NB4 (cell line): Measurements from ENCODE around the gene MED29.

Source experiments
- DNase-seq: peaks from one replicate; pipeline ENCODE4 v3.0.0; 2010; ENCODE audit warnings: low read depth
- H3K4me3 ChIP-seq: one replicate; pipeline ENCODE4 v1.5.1; 2011; ENCODE audit warnings: mild to moderate bottlenecking, low read depth, low read length, moderate library complexity
- MYC ChIP-seq: IDR thresholded peaks from 2 replicates; pipeline ENCODE4 v1.6.1; 2011; ENCODE audit warnings: low read depth, low read length
- POLR2A ChIP-seq: IDR thresholded peaks from 2 replicates; pipeline ENCODE4 v1.6.1; 2011; ENCODE audit warnings: mild to moderate bottlenecking; ENCODE audit not compliant: insufficient read length; ENCODE audit errors: extremely low read depth
- TF ChIP-seq, protein P1 (sequence below): IDR thresholded peaks from one replicate; pipeline ENCODE4 v1.5.1; 2012; ENCODE audit warnings: low read depth, low read length
- TF ChIP-seq, protein P2 (sequence below): IDR thresholded peaks from 2 replicates; pipeline ENCODE4 v1.6.1; 2011; ENCODE audit warnings: low read depth, low read length

Gene MED29

DNA sequence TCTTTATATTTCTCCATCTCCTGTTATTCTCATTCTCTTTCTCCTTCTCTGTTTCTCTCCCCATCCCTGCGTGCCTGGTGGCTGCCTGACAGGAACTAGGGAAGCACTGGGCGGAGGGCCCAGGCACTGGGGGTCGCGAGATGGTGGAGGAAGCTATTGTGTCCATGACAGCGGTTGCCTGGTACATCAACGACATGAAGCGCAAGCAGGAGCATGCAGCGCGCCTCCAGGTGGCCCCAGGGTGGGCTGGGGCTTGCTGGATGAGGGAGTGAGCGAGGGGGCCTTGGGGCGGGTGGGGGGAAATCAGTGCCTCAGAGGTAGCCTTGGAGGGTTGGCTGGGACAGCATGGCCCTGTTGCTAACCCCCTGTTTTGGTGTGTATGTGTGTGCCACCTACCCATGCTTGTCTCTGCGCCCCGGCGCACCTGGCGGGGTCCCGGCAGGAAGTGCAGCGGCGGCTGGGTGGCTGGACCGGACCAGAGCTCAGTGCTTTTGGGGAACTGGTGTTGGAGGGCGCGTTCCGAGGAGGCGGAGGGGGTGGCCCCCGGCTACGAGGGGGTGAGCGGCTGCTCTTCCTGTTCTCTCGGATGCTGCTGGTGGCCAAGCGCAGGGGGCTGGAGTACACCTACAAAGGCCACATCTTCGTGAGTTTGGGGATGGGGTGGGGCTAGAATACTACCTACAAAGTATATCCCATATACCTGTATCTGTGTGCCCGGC is 26.4 kb downstream of the MED29 start:
- no peak for TF ChIP-seq POLR2A
- no peak for TF ChIP-seq MYC
- TF ChIP-seq, protein P1, sequence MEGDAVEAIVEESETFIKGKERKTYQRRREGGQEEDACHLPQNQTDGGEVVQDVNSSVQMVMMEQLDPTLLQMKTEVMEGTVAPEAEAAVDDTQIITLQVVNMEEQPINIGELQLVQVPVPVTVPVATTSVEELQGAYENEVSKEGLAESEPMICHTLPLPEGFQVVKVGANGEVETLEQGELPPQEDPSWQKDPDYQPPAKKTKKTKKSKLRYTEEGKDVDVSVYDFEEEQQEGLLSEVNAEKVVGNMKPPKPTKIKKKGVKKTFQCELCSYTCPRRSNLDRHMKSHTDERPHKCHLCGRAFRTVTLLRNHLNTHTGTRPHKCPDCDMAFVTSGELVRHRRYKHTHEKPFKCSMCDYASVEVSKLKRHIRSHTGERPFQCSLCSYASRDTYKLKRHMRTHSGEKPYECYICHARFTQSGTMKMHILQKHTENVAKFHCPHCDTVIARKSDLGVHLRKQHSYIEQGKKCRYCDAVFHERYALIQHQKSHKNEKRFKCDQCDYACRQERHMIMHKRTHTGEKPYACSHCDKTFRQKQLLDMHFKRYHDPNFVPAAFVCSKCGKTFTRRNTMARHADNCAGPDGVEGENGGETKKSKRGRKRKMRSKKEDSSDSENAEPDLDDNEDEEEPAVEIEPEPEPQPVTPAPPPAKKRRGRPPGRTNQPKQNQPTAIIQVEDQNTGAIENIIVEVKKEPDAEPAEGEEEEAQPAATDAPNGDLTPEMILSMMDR, result no peak
- TF ChIP-seq, protein P2, sequence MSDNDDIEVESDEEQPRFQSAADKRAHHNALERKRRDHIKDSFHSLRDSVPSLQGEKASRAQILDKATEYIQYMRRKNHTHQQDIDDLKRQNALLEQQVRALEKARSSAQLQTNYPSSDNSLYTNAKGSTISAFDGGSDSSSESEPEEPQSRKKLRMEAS, result no peak
- H3K4me3 ChIP-seq, result no peak overlapping the region
- DNase-seq, result no peak

DNA sequence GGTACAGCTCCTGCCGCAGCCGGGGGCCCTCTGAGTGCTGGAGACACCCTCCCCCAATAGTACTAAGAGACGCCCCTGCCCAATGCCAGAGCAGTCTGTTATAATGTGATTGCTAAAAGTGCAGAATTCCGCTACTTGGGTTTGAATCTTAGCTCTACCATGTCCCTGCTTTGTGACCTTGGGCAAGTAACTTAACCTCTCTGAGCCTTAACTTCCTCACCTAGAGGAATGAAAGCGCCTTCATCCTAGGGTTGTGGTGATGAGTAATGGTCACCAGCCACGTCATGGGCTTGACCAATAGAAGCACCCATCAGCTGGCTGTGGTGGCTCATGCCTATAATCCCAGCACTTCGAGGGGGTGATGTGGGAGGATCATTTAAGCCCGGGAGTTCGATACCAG is 27.8 kb downstream of the MED29 start:
- no peak overlapping the region for H3K4me3 ChIP-seq
- no peak for TF ChIP-seq POLR2A
- TF ChIP-seq, protein P1, result no peak
- TF ChIP-seq MYC, result no peak
- TF ChIP-seq, protein P2, result no peak
- DNase-seq, result no peak

DNA sequence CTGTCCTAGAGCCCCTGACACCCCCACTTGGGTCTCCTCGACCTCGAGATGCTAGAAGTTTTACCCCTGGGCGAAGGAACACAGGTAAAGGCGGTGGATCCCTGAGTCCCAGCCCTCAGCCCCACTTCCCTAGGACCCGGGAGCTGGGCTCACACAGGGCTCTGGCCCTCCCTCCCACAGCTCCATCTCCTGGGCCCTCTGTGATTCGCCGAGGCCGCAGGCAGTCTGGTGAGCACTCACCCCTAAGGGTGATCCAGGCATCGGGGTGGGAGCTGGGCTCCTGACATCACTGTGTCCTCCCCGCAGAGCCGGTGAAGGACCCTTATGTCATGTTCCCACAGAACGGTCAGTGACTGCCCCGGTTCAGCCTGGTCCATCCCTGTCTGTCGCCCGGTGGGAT is 29.6 kb downstream of the MED29 start:
- DNase-seq, result no peak
- no peak overlapping the region for H3K4me3 ChIP-seq
- TF ChIP-seq, protein P2, result no peak
- TF ChIP-seq POLR2A (no peak), MYC (no peak)
- TF ChIP-seq, protein P1, result no peak

DNA sequence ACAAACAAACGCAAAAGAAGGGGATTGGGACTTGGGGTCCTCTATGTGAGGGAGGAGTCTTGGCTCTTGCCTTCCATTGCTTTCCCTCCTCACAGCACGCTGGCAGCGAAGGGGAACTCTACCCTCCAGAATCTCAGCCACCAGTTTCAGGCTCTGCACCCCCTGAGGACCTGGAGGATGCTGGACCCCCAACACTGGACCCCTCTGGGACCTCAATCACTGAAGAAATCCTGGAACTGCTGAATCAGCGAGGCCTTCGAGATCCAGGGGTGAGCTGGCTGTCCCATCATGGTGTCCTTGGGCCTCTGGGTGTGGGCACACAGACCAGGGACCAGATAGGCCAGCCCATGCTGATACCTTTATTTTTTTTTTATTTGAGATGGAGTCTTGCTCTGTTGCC is 30.8 kb downstream of the MED29 start:
- DNase-seq, result no peak
- H3K4me3 ChIP-seq, result no peak overlapping the region
- TF ChIP-seq, protein P1, result no peak
- TF ChIP-seq MYC, result no peak
- no peak for TF ChIP-seq POLR2A

DNA sequence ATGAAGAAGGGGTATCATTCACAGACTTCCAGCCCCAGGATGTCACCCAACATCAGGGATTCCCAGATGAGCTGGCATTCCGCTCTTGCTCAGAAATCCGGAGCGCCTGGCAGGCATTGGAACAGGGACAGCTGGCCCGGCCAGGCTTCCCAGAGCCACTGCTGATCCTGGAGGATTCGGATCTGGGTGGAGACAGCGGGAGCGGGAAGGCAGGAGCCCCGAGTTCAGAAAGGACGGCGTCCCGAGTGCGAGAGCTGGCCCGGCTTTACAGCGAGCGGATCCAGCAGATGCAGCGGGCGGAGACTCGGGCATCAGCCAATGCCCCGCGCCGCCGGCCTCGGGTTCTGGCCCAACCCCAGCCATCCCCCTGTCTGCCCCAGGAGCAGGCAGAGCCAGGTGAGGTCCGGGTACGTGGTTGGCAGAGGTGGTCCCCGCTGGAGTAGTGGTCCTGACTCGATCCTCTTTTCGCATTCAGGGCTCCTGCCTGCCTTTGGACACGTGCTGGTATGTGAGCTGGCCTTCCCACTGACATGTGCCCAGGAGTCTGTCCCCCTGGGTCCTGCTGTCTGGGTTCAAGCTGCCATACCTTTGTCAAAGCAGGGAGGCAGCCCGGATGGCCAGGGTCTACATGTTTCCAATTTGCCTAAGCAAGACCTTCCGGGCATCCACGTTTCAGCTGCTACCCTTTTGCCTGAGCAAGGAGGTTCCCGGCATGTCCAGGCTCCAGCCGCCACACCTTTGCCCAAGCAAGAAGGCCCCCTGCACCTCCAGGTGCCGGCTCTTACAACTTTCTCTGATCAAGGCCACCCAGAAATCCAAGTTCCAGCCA is 32.3 kb downstream of the MED29 start:
- DNase-seq, result no peak
- TF ChIP-seq POLR2A (no peak), MYC (no peak)
- TF ChIP-seq, protein P1, result no peak
- TF ChIP-seq, protein P2, result no peak
- H3K4me3 ChIP-seq, result no peak overlapping the region
